Activated CD4-positive, alpha-beta T cell treated with anti-CD3 and anti-CD28 coated beads, Interleukin-2, amount 50 U/mL, for 24 hours (primary cell): ENCODE data around the gene DNAJC13.

ENCODE experiments used
- DNase-seq, 2 donors: peaks; one replicate each; pipeline ENCODE4 v3.0.0-alpha.2; 2020; ENCODE audit warnings: low read depth in 1 of 2, low spot score in 1 of 2

The DNAJC13 gene

GRCh38 chr3:132405609-132406299, 11.5 kb upstream of the DNAJC13 start:
- no peak for DNase-seq

- no peak for DNase-seq
Observed at GRCh38 chr3:132406587-132406986, 10.7 kb upstream of the DNAJC13 start.

DNA sequence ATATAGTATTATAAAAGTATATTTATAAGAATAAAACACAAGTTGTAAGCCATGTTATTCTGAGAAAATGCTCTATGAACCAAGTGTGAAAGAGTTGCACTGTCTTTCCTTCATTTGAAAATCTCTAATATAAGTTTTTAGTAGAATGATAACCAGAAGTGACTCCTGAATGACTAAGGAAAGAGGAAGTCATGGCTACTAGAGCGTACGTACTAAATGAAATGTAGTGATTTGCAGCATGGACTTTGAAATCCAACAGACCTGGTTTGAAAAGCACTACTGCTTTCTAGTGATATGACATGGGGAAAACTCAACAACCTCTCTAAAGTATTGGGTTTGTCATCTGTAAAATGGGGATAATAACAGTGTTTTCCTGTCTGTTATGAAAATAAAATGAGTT, 10.3 kb upstream of the DNAJC13 start:
- DNase-seq: no peak

- no peak for DNase-seq
Observed at GRCh38 chr3:132414841-132415240, 2.5 kb upstream of the DNAJC13 start.

DNA sequence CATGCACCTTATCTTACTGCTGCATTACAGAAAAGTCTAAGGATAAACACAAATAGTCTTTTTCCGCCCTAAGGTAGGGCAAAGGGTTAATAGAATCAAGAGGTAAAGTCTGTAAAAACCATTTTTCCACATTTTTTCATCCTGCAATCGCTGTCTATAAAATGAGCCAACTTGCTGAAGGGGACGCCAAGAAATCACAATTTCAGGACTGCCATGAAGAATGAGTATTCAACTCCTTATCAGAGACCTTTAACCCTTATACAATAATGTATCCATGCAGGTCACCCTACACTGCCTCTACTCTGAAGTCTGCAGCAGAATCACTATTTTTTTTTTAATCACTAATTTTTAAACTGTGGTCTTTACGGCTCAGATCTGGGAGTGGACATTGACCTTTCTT, 1.1 kb upstream of the DNAJC13 start:
- no peak for DNase-seq

- DNase-seq: no peak
Observed at GRCh38 chr3:132417695-132418411, 551 bp downstream of the DNAJC13 start.

DNA sequence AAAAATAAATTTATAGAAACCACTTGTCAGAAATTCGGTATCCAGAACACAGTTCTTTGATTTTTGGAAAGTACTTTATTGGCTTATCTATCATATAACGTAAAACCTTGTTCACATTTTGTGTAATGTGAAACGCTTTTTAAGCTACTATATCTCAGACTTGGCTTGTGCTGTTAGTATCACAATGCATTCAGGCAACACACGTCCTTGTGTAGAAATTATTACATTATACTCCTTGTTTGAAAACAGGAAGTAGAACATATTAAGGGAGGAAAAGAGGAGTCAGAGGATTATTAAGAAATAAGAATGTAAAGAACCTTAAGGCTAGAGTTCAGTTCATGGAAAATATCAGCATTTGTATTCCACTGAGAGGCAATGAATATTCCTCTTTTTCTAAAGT, 1.6 kb downstream of the DNAJC13 start:
- DNase-seq: no peak

DNA sequence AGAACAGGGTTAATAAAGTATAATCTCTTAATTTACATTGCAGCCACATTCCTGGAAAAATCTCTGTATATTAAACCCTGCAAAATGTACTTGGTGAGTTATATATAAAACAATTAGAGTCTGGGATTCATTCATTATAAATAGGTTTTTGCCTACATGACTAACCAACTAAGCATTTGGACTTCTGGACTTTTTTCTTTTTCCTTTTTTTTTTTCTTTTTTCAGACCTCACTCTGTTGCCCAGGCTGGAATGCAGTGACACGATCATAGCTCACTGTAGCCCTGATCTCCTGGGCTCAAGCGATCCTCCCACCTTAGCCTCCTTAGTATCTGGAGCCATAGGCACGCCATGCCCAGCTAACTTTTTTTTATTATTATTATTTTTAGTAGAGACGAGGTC, 4.5 kb downstream of the DNAJC13 start:
- no peak for DNase-seq

- no peak for DNase-seq
Observed at GRCh38 chr3:132422531-132422930, 5.2 kb downstream of the DNAJC13 start.

- DNase-seq: peak in 1 of 2 donors; percentile 5
Observed at GRCh38 chr3:132432639-132433038, 15.3 kb downstream of the DNAJC13 start.

GRCh38 chr3:132433121-132433520, 15.8 kb downstream of the DNAJC13 start:
- DNase-seq: no peak

DNA sequence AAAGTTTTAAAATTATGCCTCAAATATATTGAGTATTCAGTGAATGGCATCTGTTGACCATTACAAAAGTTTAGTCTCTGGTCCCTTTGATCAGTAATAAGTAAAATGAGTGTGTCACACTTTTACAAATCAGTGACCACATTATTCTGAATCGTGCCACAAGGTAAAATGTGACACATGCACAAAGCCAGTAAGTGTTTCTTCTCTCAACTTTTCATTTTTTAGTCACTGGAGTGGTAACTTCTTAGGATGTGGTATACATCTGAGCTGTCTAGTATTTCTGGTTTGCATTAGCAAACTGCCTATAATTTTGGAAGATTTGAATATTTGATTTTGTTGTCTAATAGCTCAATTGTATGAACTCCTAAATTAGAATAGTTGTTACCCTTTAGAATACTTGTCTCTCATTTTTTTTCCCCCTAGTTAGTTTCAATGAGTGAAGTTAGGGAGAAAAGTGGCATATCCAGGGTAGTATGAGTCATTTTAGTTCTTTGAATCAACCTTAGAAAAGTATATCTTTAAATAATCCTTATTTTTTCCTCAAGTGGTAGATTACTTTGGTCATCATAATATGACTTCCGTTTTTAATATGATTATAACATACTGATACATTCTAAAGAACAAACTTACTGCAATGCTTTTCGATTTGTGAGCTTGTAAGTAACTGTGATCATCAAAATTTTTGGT, 18.1 kb downstream of the DNAJC13 start:
- no peak for DNase-seq

DNA sequence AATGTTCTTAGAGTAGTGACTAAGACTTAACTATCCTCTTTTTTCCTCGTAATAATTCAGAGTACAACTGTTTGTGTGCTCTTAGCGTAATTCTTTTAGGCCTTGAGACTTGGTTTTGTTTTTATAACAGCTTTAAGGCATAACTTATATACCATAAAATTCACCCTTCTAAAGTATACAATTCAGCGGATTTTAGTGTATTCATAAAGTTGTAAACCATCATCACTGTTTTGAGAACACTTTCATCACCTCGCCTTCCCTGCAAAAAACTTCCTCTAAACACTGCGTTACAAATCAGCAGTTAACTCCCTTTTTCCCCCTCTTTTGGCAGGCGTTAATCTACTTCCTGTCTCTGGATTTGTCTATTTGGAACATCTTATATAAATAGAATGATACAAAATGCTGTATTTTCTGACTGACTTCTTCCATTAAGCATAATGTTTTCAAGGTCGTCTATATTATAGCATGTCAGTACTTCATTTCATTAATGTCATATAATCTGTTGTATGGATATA, 18.7 kb downstream of the DNAJC13 start:
- no peak for DNase-seq

DNA sequence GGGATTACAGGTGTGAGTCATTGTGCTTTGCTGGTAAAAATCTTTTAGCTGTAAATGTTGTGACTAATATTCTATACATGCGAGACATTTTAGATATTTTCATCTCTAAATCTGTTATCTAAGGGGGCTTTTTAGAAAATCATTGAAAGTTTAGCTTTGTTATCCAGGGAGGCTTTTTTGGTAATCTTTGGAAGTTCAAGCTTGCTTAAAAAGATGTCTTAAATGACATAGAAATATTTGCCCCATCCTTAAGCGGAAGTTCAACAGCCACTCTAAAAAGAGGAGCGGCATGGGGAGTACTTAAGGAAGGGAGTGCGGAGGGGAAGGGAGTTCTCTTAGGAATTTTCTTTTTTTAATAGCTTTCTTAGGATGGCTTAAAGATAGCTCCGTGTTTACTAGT, 26.1 kb downstream of the DNAJC13 start:
- no peak for DNase-seq

GRCh38 chr3:132444383-132444782, 27.1 kb downstream of the DNAJC13 start:
- DNase-seq: no peak

GRCh38 chr3:132445817-132446216, 28.5 kb downstream of the DNAJC13 start:
- no peak for DNase-seq

- DNase-seq: no peak
Observed at GRCh38 chr3:132448216-132448961, 31.1 kb downstream of the DNAJC13 start.

DNA sequence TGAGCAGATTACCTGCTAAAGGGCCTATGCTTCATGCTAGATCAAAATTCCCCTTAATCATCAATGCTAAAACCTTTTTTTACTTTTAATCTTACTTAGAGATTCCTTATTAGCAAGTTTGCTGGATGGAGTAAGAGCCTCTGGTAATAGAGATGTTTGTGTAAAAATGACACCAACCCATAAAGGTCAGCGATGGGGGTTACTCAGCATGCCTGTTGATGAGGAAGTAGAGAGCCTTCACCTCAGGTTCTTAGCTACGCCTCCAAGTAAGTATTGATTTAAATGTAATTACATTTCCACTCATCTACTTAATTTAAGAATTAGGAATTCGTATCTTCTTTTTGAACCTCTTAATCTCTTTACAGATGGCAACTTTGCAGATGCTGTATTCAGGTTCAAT, 38.8 kb downstream of the DNAJC13 start:
- DNase-seq: no peak

- no peak for DNase-seq
Observed at GRCh38 chr3:132456571-132456970, 39.3 kb downstream of the DNAJC13 start.

DNA sequence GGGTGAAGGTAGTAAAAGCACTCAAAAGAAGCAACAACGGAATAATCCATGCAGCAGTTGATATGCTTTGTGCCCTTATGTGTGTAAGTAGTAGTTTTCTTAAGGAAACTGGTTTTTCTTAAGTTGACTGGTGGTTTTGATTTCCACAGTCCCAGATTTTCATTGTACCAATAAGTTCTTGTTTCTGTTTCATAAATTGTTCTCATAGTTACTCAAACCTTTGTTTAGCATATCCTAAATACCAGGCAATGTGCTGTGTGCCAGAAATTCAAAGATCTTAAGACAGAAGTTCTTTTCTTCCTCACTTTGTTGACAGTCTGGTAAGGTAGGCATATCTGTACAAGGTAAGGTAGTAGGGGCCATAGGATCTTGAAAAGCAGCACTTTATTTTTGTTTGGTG, 40.0 kb downstream of the DNAJC13 start:
- no peak for DNase-seq

DNA sequence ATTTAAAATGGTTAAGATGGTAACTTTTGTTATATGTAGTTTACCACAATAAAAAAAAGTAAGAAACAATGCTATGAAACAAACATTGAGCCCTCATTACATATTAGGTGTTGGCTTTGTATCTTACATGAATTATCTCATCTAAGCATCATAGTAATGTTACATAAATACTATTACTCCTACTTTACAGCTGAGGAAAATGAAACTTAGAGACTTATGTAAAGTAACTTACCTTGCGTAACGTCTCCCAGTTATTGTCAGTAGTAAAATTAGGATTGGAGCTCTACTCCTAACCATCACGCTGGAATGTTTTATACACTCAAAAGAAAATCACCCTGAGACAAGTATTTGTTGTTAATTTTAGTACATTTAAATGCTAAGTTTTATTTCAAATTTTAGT, 42.2 kb downstream of the DNAJC13 start:
- DNase-seq: no peak
